Osteocyte (in vitro differentiated cells): ENCODE measurements around the gene HLA-DOB. TPM values are rescaled to one million over a fixed set of nuclear protein-coding genes. Genes with fewer than 3 reads are reported as not detected.

Experiments used
- DNase-seq: peaks from one replicate; pipeline ENCODE4 v3.0.0; 2021; ENCODE audit warnings: mixed read lengths; ENCODE audit not compliant: unreplicated experiment; ENCODE audit errors: extremely low spot score
- H3K27ac Mint-ChIP-seq: one replicate; pipeline ENCODE4 v1.8.0; 2021; ENCODE audit warnings: mild to moderate bottlenecking, mixed read lengths; ENCODE audit not compliant: unreplicated experiment
- H3K27me3 Mint-ChIP-seq: one replicate; pipeline ENCODE4 v1.8.0; 2021; ENCODE audit warnings: mixed read lengths; ENCODE audit not compliant: unreplicated experiment
- H3K36me3 Mint-ChIP-seq: one replicate; pipeline ENCODE4 v1.8.0; 2021; ENCODE audit warnings: mixed read lengths; ENCODE audit not compliant: unreplicated experiment
- H3K4me1 Mint-ChIP-seq: one replicate; pipeline ENCODE4 v1.8.0; 2021; ENCODE audit warnings: mixed read lengths; ENCODE audit not compliant: unreplicated experiment
- H3K4me3 Mint-ChIP-seq: one replicate; pipeline ENCODE4 v1.8.0; 2021; ENCODE audit warnings: mild to moderate bottlenecking, moderate library complexity, mixed read lengths; ENCODE audit not compliant: unreplicated experiment
- H3K9me3 Mint-ChIP-seq: one replicate; pipeline ENCODE4 v1.8.0; 2021; ENCODE audit warnings: mixed read lengths; ENCODE audit not compliant: unreplicated experiment
- total RNA-seq: library from RNA; stranded (reverse); gene quantifications from 2 replicates; pipeline ENCODE4 v1.2.1, GENCODE V29; 2021
- TF ChIP-seq, protein P1 (sequence below): fragments of 200-600 bp; sonication (generic); IDR thresholded peaks from 2 replicates; pipeline ENCODE4 v1.5.0; 2021; ENCODE audit warnings: antibody characterized with exemption, mild to moderate bottlenecking, moderate library complexity

Gene HLA-DOB
- total RNA-seq, 1 donor from 2014 or later = 0.24 TPM

DNA sequence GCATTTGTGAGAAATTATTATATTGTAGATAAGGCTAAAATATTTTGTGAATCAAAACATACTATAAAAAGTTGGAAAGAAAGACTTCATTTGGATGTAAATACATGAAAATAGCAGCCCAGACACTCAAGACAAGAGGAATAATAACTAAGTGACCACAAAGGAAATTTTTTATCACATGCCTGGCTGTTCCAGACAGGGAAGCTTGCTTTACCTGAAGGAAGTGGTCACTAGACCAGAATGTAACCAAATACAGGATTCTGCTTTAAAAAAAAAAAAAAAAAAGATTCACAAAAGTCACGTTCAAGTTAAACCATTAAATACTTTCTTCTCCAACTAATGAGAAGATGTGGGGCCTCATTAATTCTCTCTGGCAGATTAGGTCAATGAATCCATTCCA is 44.1 kb downstream of the HLA-DOB start:
- TF ChIP-seq, protein P1, sequence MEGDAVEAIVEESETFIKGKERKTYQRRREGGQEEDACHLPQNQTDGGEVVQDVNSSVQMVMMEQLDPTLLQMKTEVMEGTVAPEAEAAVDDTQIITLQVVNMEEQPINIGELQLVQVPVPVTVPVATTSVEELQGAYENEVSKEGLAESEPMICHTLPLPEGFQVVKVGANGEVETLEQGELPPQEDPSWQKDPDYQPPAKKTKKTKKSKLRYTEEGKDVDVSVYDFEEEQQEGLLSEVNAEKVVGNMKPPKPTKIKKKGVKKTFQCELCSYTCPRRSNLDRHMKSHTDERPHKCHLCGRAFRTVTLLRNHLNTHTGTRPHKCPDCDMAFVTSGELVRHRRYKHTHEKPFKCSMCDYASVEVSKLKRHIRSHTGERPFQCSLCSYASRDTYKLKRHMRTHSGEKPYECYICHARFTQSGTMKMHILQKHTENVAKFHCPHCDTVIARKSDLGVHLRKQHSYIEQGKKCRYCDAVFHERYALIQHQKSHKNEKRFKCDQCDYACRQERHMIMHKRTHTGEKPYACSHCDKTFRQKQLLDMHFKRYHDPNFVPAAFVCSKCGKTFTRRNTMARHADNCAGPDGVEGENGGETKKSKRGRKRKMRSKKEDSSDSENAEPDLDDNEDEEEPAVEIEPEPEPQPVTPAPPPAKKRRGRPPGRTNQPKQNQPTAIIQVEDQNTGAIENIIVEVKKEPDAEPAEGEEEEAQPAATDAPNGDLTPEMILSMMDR = no peak
- H3K4me3 Mint-ChIP-seq = no peak overlapping the region
- H3K27me3 Mint-ChIP-seq = peaks cover 70% of the 10 kb centered on the region
- no peaks in the 10 kb centered on the region for H3K4me1 Mint-ChIP-seq
- DNase-seq = no peak
- H3K36me3 Mint-ChIP-seq = no peaks in the 10 kb centered on the region
- no peak overlapping the region for H3K27ac Mint-ChIP-seq
- no peaks in the 10 kb centered on the region for H3K9me3 Mint-ChIP-seq

DNA sequence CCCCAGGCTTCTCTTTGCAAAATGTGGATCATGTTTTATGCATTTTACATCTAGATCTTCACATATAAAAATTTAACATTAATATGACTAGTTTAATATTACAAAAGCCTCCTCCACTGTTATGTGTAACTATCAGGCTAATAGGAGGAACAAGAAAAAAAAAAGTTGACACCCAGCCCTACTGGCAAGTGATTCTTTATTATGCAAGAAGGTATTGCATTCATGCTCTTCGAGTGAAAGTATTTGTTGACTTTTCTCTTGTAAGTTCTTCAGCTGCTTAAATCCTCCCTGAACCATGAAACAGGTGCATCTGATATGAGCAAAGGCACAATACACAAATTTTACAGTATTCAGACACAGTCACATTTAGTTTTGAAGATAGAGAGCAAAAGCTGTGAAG is 52.8 kb downstream of the HLA-DOB start:
- Mint-ChIP-seq H3K27me3 (peaks cover 31% of the 10 kb centered on the region), H3K4me1 (no peaks in the 10 kb centered on the region), H3K4me3 (no peak overlapping the region), H3K9me3 (no peaks in the 10 kb centered on the region), H3K27ac (no peak overlapping the region), H3K36me3 (no peaks in the 10 kb centered on the region)
- DNase-seq = no peak
- TF ChIP-seq, protein P1 = no peak

DNA sequence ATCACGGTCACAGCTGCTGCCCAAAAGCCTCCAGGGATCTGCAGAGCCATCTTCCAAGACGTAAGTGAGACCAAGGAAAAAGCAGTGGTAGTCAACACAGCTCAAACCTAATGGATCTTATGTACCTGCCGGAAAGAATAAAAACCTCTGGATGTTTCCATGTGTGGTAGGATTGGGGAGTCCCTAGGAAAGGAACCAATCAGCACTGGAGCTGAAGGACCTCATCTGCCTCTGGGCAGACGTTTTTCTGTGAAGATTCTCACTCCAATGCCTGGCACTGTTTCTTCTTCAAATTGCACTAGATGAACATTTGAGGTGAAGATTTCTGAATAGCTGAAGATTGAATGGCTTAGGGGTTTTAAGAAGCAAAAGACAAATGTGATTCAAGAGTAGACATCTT is 53.4 kb downstream of the HLA-DOB start, which contains the start of gene HLA-DQB2:
TSS of gene HLA-DQB2 (minus strand) at position 112 of the 400 bp plus-strand sequence. CDS start at position 50, 62 bp downstream.
- Mint-ChIP-seq H3K36me3 (no peaks in the 10 kb centered on the region), H3K27me3 (peaks cover 30% of the 10 kb centered on the region), H3K4me1 (no peaks in the 10 kb centered on the region), H3K4me3 (no peak within 1 kb of the TSS), H3K27ac (no peak within 1 kb of the TSS), H3K9me3 (no peaks in the 10 kb centered on the region)
- TF ChIP-seq, protein P1 = no peak
- DNase-seq = no peak

Other genes with a start within 250 kb of the HLA-DOB start
- gene HLA-DRB1, start 227.2 kb downstream of the HLA-DOB start, total RNA-seq = not detected in 2 replicates
- gene HLA-DQA1, start 179.6 kb downstream of the HLA-DOB start, total RNA-seq = not detected in 2 replicates
- not detected in 2 replicates for gene HLA-DQB1, start 150.3 kb downstream of the HLA-DOB start, total RNA-seq
- not detected in 2 replicates for gene HLA-DQA2, start 75.6 kb downstream of the HLA-DOB start, total RNA-seq
- not detected in 2 replicates for gene HLA-DQB2, start 53.5 kb downstream of the HLA-DOB start, total RNA-seq
- gene TAP2, start 21.7 kb upstream of the HLA-DOB start, total RNA-seq = 50.1 and 51.9 TPM in 2 replicates
- gene PSMB8, start 27.0 kb upstream of the HLA-DOB start, total RNA-seq = 66.1 and 68.8 TPM in 2 replicates
- gene TAP1, start 36.7 kb upstream of the HLA-DOB start, total RNA-seq = 33.2 and 34.5 TPM in 2 replicates
- gene PSMB9, start 37.2 kb upstream of the HLA-DOB start, total RNA-seq = 20.8 and 26.2 TPM in 2 replicates
- gene HLA-DMB, start 124.0 kb upstream of the HLA-DOB start, total RNA-seq = not detected in 2 replicates
- 1.3 and 3.0 TPM in 2 replicates for gene HLA-DMA, start 136.1 kb upstream of the HLA-DOB start, total RNA-seq
- 166 and 168 TPM in 2 replicates for gene BRD2, start 151.6 kb upstream of the HLA-DOB start, total RNA-seq
- not detected in 2 replicates for gene HLA-DOA, start 192.6 kb upstream of the HLA-DOB start, total RNA-seq